Measurements from ENCODE around the gene AANAT. TPM values are rescaled to one million over a fixed set of nuclear protein-coding genes. Genes with fewer than 3 reads are reported as not detected.

The AANAT gene
- total RNA-seq, 3 donors from 2014 or later (not counting 1 experiment from before 2014, with no cell fraction given), result 0.28 to 0.50 TPM; not detected in 1

- no peak overlapping the region for H3K27ac Mint-ChIP-seq
Observed at GRCh38 chr17:76462556-76463290, 4.7 kb upstream of the AANAT start.

GRCh38 chr17:76466775-76467130 is 650 bp upstream of the AANAT start:
- DNase-seq, result no peak
- 90% methylated on average over 6 of the region's 6 CpGs for WGBS (ENCODE audit: insufficient coverage)
- ATAC-seq, result no peak
- no peak for TF ChIP-seq CTCF (IDR thresholded peaks at IDR 0.05)
- H3K36me3 ChIP-seq (ENCODE audit: control insufficient read depth, insufficient read depth, low read length), result peaks cover 15% of the 10 kb centered on the region
- Mint-ChIP-seq H3K36me3 (no peaks in the 10 kb centered on the region), H3K4me1 (peaks cover 0 to 22% of the 10 kb centered on the region in 2 donors), H3K9me3 (no peaks in the 10 kb centered on the region), H3K27ac (no peak overlapping the region), H3K4me3 (no peak overlapping the region), H3K27me3 (ENCODE audit: low read depth in 2 of 2) (peaks cover 0 to 2% of the 10 kb centered on the region in 2 donors)
- H3K27me3 ChIP-seq (ENCODE audit: control insufficient read depth, insufficient read depth, low read length), result no peaks in the 10 kb centered on the region
- intact Hi-C loops (cut with micrococcal nuclease), result loop anchor here (1.0 to 5.0 kb wide), 4 partner anchors 35 to 156 kb away; partner anchors contain the start of gene RHBDF2
- no peaks in the 10 kb centered on the region for H3K9me3 ChIP-seq (ENCODE audit: control insufficient read depth, insufficient read depth, low read length)
- H3K27ac ChIP-seq (ENCODE audit: low read length), result no peak overlapping the region
- H3K4me1 ChIP-seq (ENCODE audit: control insufficient read depth, insufficient read depth, low read length), result peaks cover 13% of the 10 kb centered on the region
- no peak overlapping the region for H3K4me3 ChIP-seq (ENCODE audit: low read length)

More at GRCh38 chr17:76462556-76463290, 4.7 kb upstream of the AANAT start:
- DNase-seq (no peak), ATAC-seq (no peak)
- Histone ChIP-seq H3K9me3 (ENCODE audit: control insufficient read depth, insufficient read depth, low read length) (no peaks in the 10 kb centered on the region), H3K27me3 (ENCODE audit: control insufficient read depth, insufficient read depth, low read length) (no peaks in the 10 kb centered on the region), H3K36me3 (ENCODE audit: control insufficient read depth, insufficient read depth, low read length) (no peaks in the 10 kb centered on the region), H3K4me3 (ENCODE audit: low read length) (no peak overlapping the region), H3K4me1 (ENCODE audit: control insufficient read depth, insufficient read depth, low read length) (peaks cover 13% of the 10 kb centered on the region), H3K27ac (ENCODE audit: low read length) (no peak overlapping the region)
- peaks cover 0 to 8% of the 10 kb centered on the region in 2 donors for H3K4me1 Mint-ChIP-seq
- H3K4me3 Mint-ChIP-seq, result no peak overlapping the region
- peaks cover 0 to 5% of the 10 kb centered on the region in 2 donors for H3K27me3 Mint-ChIP-seq (ENCODE audit: low read depth in 2 of 2)
- H3K9me3 Mint-ChIP-seq, result no peaks in the 10 kb centered on the region
- intact Hi-C loops (cut with micrococcal nuclease), result no loop called here
- no peak for TF ChIP-seq CTCF (IDR thresholded peaks at IDR 0.05)
- H3K36me3 Mint-ChIP-seq, result no peaks in the 10 kb centered on the region
- 90% methylated on average over 24 of the region's 24 CpGs for WGBS (ENCODE audit: insufficient coverage)

- no peaks in the 10 kb centered on the region for H3K27me3 ChIP-seq (ENCODE audit: control insufficient read depth, insufficient read depth, low read length)
- DNase-seq, result no peak
- H3K27ac ChIP-seq (ENCODE audit: low read length), result no peak overlapping the region
- intact Hi-C loops (cut with micrococcal nuclease), result loop anchor here (5.0 kb wide), 2 partner anchors 79 to 154 kb away; no protein-coding TSS in a partner anchor
- Mint-ChIP-seq H3K27ac (peak overlapping the region in 1 of 2 donors; percentile 8), H3K27me3 (ENCODE audit: low read depth in 2 of 2) (peaks cover 0 to 2% of the 10 kb centered on the region in 2 donors), H3K9me3 (no peaks in the 10 kb centered on the region), H3K36me3 (no peaks in the 10 kb centered on the region), H3K4me3 (no peak overlapping the region), H3K4me1 (peaks cover 0 to 24% of the 10 kb centered on the region in 2 donors)
- H3K4me3 ChIP-seq (ENCODE audit: low read length), result no peak overlapping the region
- H3K4me1 ChIP-seq (ENCODE audit: control insufficient read depth, insufficient read depth, low read length), result peaks cover 13% of the 10 kb centered on the region
- TF ChIP-seq CTCF (IDR thresholded peaks at IDR 0.05), result no peak
- 33% methylated on average over 7 of the region's 8 CpGs for WGBS (ENCODE audit: insufficient coverage)
- H3K36me3 ChIP-seq (ENCODE audit: control insufficient read depth, insufficient read depth, low read length), result peaks cover 28% of the 10 kb centered on the region
- ATAC-seq, result no peak
- no peaks in the 10 kb centered on the region for H3K9me3 ChIP-seq (ENCODE audit: control insufficient read depth, insufficient read depth, low read length)
Observed at GRCh38 chr17:76467809-76468633, 618 bp downstream of the AANAT start.
